ENCODE measurements around the gene PYDC1.

Gene PYDC1

DNA sequence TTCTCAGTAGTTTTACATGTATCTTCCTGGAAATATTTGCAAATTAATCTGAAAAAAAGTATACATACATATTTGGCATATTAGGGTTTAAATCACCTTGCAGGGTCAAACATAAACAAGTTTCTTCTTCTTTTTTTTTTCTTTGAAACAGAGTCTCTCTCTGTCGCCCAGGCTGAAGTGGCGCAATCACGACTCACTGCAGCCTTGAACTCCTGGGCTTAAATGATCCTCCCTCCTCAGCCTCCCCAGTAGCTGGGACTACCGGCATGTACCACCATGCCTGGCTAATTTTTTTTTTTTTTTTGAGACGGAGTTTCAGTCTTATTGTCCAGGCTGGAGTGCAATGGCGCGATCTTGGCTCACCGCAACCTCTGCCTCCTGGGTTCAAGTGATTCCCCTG, 49.6 kb downstream of the PYDC1 start:
- DNase-seq (ENCODE audit: insufficient read length, low spot score) (no peak), FAIRE-seq (no peak)
- TF ChIP-seq POU2F2 (IDR thresholded peaks at IDR 0.05; ENCODE audit: low read depth, low read length) = no peak
- TF ChIP-seq POLR2A (IDR thresholded peaks at IDR 0.05; ENCODE audit: low read depth, low read length) = no peak
- TF ChIP-seq SPI1 (IDR thresholded peaks at IDR 0.05; ENCODE audit: low read depth, low read length) = no peak
- TF ChIP-seq PAX5 (IDR thresholded peaks at IDR 0.05; ENCODE audit: insufficient read depth, low read length, severe bottlenecking) = no peak
- no peak for TF ChIP-seq POLR2AphosphoS5 (IDR thresholded peaks at IDR 0.05; ENCODE audit: low read depth, low read length)

Data from GM12891 (cell line).